NCI-H2081 (cell line): ENCODE measurements around the gene PRELID1.
"Not testable (repeated sequence)": the region's sequence is repeated elsewhere in the genome, so short reads cannot be mapped to it uniquely, and the experiment has no call there.

ENCODE experiments used
- DNase-seq, 2 experiments: peaks; one replicate each; lab custom pipeline; 2025; lab: John Stamatoyannopoulos, UW

Gene PRELID1

DNA sequence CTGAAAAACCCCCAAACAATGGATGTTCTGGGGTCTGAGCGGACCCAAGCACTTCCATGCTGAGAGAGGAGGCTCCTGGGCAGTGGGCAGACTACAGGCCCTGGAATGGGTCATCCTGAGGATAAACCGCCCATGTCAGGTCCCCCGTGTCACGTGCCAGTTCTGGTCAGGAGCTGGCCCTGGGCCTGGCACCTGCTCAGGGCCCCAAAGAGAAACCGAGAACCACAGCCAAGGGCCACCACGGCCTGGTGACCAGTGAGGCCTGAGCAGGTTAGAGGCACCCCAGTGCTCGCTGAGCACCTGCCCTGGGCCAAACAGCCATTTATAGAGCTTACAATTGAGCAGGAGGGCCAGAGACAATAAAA is 32.1 kb downstream of the PRELID1 start:
- no peak for DNase-seq

DNA sequence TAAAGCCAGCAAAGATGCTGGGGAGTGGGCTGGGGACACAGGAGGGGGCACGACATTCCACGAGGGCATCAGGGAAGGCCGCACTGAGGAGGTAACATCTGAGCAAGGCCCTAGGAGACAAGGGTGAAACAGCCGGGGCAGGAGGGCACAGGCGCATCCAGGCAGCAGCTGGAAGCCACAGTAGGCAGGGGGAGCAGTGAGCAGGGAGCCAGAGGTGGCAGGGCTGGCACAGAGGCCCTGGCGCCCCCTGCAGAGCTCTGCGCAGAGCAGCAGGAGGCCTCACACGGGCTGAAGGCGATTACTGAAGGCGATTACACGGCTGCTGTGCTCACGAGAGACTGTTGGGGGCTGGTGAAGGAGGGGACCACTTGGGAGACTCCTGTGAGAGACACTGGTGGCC is 32.5 kb downstream of the PRELID1 start:
- peak in 1 of 2 experiments; percentile 56 for DNase-seq

DNA sequence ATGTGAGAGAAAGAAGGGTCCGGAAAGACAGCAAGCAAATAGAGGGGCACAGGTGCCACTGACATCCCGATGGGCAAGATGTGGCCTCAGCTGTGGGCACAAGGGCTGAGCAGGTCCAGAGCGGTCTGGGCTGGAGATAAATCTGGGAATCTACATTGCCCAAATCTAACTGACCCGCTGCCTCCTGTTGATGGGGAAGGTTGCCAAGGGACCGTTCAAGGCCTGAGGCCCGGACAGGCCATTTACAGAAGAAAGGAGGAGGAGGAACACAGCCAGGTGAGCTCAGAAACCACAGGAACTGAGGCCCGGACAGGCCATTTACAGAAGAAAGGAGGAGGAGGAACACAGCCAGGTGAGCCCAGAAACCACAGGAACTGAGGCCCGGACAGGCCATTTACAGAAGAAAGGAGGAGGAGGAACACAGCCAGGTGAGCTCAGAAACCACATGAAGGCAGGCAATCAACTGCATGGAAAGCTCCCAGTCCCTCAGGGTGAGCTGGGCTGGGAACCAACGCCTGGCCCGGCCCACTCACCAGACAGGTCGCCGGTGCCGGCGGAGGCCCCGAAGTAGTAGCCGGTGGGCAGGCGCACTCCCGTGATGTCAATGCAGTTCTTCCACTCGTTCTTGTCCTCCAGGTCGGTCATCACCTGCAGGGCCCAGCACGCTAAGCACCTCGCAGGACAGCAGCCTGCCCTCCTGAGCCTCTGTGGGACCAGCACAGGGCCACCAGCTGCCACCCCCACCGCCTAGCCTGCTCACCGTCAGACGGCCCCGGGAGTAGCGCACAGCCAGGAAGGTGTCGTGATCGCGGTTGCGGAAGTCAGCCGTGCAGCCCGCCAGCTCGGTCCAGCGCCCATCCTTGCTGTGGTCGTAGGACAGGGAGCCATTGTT is 33.2 kb downstream of the PRELID1 start:
- no peak for DNase-seq

DNA sequence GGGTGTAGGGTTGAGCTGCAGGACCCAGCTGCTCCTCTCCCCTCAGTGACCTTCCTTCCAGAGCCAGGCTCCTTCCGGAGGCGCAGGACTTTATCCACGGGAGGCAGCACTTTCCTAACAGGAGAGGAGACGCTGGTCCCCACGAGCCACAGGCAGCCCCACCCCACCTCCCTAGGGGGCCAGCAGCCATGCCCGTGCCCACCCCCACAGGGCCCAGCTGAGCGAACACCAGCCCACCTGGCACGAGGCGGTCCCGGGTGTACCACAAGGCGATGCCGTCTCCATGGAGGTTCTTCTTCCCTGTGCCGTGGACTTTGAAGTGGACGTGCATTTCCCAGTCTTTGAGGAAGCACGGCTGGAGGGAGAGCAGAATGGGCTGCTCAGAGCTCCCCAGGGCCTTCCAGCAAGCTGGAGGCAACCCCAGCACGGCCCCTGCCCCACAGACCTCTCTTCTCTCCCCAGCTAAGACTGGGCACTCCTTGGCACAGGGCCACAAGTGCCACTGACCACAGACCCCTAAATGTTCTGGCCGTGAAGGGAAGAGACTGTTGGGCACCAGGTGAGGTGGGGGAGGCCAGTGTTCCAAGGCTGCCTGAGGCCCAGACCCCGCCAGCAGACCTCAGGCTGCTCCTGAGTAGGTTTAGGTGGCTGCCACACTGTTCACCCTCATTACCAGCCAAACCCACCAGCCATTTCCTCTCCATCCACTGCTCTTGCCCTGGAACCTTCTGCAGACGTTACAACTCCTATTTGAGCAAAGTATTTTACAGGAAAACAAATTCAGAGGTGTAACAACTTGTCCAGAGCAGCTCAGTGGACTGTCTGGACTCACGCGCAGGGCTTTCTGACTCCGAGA is 34.9 kb downstream of the PRELID1 start:
- DNase-seq, result no peak

DNA sequence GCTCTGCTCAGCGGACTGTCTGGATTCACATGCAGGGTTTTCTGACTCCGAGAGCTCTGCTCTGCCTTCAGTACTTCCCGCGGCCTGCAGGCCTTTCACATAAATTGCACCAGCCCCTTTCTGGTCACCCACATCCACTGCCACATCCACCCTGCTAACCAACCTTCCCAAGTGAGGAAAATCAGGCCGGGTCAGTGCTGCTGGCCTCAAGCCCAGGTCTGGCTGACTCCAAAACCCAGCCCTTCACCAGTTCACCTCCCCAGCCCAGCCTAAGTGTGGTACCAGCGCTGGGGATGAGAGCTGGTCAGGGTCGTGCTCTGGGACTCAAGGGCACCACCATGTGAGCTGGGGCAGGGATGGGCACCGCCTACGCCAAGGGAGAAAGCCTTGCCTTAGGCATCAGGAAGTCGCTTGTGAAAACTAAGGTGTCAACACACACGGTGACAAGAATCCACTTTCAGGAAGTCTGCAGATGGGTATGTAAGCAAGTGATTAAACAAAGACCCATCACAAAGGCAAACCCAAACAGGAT is 35.6 kb downstream of the PRELID1 start:
- DNase-seq, result peak; percentile 28 to 55

DNA sequence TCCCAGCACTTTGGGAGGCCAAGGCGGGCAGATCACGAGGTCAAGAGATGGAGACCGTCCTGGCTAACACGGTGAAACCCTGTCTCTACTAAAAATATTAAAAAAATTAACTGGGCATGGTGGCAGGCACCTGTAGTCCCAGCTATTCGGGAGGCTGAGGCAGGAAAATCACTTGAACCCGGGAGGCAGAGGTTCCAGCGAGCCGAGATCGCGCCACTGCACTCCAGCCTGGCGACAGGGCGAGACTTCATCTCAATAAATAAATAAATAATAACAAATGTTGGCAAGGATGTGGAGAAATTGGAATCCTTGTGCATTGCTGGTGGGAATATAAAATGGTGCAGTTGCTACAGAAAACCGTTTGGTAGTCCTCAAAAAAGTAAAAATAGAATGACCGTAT is 39.4 kb downstream of the PRELID1 start:
- DNase-seq, result not testable (repeated sequence)

DNA sequence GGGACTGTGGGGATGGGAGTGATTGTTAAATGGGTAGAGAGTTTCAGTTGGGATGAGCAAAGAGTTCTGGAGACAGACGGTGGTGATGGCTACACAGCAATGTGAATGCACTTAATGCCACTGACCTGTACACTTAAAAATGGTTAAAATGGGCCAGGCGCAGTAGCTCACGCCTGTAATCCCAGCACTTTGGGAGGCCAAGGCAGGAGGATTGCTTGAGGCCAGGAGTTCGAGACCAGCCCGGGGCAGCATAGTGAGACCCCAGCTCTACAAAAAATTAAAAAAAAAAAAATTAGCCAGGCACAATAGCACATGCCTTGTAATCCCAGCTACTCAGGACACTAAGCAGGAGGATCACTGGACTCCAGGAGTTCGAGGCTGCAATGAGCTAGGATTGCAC is 40.2 kb downstream of the PRELID1 start:
- no peak for DNase-seq

DNA sequence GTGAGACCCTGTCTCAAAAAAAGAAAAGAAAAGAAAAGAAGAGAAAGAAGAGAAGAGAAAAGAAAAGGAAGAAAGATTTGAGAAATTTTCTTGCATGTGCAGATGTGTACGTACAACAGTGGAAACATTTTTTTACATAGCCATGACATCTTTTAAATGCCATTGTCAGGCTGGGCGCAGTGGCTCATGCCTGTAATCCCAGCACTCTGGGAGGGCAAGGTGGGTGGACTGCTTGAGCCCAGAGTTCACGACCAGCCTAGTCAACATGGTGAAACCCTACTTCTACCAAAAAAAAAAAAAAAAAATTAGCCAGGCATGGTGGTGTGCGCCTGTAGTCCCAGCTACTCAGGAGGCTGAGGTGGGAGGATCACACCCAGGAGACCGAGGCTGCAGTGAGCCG is 41.3 kb downstream of the PRELID1 start:
- DNase-seq, result no peak

DNA sequence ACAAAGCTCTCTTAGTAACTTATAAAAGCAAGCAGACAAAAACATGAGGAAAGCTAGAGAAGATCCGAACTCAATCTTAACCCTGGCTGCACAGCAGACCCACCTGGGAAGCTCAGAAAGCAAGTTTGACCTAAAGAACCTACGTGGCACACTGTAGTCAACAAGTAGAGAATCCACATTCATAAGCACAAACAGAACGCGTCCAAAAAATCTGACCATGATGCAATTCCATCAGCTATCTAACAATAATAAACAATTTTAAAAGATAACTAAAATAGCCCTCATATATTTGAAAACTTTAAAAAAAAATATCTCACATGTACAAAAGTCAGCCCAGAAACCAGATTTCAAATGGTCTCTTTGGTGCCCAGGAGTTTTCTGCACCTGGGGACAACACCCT is 43.2 kb downstream of the PRELID1 start:
- no peak for DNase-seq

DNA sequence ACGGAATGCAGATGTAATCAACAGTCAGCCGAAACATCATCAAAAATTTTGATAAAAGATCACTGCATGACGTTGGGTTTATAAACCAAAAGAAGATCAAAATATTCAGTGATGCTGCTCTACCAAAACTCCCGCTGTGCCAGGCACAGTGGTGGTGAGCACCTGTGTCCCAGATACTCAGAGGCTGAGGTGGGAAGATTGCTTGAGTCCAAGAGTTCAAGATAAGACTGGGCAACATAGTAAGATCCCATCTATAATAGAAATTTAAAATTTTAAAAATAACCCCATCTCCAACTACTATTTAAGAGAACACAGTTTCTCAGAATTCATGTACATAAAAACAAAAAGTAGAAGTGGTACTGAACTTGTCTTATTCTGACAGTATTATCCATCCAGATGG is 44.1 kb downstream of the PRELID1 start:
- no peak for DNase-seq

DNA sequence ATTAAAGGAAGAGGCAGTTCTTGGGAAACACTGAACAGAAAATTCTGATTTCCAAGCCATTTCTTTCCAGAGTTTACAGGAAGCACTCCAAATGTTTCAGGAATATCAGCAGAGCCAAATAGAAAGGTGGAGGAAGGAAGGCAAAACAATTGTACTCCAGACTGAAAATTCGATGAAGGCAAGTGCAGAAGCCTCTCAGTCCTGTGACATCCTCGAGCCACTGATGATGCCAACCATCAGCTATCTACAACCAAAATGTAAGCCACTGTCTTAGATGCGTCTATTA is 45.7 kb downstream of the PRELID1 start:
- no peak for DNase-seq

DNA sequence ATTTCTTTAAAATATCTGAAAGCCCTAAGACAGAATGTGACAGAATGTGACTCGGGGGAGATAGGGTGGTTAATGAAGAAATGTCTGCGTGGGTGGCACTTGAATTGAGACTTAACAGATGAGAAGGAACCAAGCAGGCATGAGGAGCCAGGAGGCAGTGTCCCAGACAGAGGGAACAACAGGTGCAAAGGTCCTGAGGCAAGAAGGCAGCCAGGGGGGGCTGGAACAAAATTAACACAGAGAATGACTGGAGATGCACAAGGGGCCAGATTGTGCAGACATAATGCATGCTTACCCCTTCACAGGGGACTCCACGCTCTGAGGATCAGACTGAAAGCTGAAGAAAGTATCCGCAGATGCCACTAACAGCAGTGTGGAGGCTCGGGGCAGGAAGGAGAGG is 46.2 kb downstream of the PRELID1 start:
- no peak for DNase-seq

DNA sequence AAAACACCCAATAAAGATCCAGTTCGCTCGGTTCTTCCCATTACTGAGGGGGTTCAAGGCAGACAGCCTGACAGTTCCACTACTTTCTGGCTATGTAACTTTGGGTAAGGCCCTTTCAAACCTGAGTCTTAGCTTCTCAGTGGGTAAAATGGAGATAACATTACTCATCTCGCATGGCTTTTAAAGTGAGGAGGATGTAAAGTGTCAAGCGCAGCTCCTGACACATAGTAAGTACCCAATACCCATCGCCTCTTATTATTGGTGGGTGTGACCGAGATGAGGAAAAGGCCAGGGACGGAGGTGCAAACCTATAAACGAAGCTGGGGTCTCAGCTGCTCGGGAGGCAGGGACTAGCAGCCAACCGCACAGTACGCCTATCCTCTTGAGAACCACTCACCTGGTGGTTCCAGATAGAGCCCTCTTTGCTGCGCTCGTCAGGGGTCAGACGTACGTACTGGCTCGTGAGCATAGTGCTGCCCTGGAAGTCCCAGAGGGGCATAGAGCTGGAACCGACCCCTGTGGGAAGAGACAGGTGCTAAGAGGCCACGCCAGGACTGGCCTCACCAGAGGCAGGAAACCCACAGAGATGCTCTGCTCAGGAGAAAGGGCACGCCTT is 47.3 kb downstream of the PRELID1 start:
- no peak for DNase-seq

DNA sequence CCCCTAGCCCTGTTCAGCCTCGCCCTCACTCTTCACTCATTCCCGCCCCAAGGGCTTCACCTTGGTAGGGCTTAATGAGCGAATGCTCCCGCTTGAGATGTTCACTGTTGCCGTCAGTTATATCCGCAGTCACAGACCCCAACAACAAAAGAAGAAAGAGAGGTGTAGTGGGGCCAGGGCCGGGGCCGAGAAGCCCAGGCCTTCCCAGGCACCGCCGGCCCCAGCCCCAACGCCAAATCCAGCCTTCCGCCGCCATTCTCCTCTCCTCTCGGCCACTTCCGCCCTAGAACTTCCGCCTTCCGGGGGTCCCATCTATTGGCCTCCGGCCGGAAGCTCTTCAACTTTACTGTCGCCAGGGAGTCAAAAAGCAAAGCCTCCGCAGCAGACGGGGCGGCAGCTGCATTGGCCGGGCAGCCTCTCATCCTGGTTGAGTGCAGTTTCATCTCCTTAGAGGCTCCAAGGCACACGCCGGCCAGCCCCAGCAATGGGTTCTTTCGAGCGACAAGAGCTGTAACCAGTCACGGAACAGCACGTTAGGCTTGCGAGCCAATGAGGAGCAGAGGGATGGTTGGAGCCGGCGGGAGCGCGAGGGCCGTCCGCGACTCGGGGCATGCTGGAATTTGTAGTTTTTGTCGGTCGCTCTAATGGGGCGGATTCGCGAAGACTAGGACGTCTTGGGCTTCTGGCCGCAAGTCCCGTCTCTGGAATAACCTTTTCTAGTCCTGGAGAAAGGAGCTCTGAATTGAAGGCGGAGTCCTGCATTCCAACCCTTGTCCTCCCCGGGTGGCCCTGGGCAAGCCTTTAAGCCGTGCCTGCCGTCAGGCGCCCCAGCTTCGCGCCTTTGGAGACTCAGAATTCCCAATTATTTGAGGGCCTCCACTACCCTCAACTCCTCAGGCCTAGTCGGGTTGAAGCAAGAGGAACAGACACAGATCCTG is 48.1 kb downstream of the PRELID1 start, which contains the start of gene LMAN2:
LMAN2 (minus strand) TSS at position 277 of the 938 bp plus-strand sequence; CDS start at position 256, 21 bp downstream.
- DNase-seq, result peak; percentile 87 to 96

DNA sequence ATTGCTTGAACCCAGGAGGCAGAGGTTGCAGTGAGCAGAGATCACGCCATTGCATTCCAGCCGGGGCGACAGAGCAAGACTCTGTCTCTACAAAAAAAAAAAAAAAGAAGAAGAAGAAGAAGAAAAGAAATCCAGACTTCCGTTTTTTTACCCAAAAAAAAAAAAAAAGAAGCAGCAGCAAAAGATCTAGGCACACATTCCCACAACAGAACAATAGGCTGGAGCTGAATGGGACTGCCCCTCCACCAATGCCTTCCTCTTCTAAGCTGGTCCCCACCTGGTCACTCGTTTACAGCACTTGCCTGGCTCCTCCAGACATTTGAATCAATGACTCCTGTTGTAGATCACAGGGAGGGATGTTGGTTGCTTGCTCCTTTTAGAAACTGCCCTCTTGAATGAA is 49.5 kb downstream of the PRELID1 start:
- DNase-seq, result no peak

DNA sequence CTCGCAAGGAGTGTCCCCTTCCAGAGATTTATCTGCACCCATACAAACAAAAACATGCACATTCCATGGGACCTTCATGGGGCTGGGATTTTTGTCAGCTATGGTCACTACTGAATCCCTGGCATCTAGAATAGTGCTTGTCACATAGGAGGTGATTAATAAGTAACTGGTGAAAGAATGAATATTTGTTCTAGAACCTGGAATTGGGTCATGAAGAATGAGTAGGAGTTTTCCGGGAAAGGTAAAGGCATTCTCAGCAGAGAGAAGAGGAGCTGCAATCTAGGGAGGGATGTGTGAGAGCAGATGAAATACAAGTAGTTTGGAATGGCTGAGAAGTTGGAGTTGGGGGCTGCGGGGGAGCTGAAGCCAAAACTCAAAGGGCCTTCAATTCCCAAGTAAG is 50.7 kb downstream of the PRELID1 start:
- no peak for DNase-seq

DNA sequence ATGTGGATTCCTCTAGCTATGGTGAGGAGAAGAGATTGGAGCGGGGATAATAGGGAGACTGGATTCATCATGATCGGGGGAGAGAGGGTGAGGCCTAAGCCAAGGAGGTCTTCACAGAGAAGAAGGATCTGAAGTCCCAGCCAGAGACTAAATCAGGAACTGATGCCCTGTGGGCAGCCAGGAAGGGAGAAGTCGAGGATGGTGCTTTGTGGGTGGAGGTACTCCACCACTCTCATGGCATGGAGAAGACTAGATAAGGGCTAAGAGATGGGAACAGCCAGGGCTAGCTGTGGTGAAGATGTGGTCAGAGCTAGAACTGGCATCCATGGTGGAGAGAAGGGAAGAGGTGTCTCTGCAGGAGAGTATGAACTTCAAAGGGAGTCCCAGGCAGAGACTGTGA is 51.1 kb downstream of the PRELID1 start:
- no peak for DNase-seq

DNA sequence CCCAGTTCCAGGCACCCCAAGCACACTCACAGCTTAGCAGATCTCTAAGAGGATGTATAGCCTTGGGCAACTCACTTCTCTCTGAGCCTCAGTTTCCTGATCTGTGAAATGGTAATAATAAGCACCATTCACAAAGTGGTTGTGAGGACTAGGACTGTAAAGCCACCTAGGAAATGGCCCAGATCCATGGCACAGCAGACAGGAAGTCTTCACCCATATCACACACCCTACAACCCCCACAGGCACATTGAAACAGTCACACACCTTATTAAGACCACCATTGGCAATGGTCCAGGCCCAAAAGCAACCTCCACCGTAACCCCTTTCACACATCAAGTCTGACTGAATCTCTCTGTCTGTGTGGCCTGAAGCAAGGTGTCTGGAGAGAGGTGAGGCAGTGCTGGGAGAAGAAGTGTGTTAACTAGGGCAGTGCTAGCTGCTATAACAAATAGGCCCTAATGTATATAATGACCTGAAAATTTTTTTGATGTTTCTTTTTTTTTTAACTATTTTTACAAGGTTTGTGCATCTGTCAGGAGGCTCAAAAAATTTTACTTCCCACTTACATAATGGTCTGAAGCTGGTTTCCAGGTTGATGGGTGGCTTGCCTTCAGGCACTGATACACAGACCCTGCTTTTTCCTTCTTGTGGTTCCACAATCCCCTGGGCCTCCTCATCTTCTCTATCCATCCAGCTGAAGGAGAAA is 51.7 kb downstream of the PRELID1 start:
- DNase-seq, result no peak

DNA sequence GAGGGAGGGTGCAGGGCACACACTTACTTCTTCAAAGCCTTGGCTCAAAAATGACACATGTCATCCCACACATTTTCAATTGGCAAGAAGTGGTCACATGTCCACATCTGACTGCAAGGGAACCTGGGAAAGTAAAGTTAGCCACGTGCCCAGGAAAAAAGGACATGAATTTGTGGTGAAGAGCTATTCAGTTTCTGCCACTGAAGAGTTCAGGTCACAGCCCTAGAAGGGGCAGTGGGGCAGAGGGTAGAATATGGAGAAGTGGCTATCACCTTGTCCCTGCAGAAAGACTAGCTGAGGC is 52.2 kb downstream of the PRELID1 start:
- DNase-seq, result no peak
